Nephron (organoid): Measurements from ENCODE around the gene MRFAP1L1.

Experiments used
- H3K27ac Mint-ChIP-seq, 3 experiments: 2 replicates each; pipeline ENCODE4 v1.8.0; 2020; ENCODE audit warnings: mixed read lengths in 3 of 3, mild to moderate bottlenecking in 2 of 3, moderate library complexity in 1 of 3
- H3K27me3 Mint-ChIP-seq: 2 replicates; pipeline ENCODE4 v1.8.0; 2021; ENCODE audit warnings: low read depth, mild to moderate bottlenecking, moderate library complexity, mixed read lengths
- H3K36me3 Mint-ChIP-seq: 2 replicates; pipeline ENCODE4 v1.8.0; 2020; ENCODE audit warnings: low read depth, mixed read lengths
- H3K4me1 Mint-ChIP-seq: 2 replicates; pipeline ENCODE4 v1.8.0; 2020; ENCODE audit warnings: mixed read lengths
- H3K4me3 Mint-ChIP-seq, 3 experiments: 2 replicates each; pipeline ENCODE4 v1.8.0; 2020; ENCODE audit warnings: mild to moderate bottlenecking in 3 of 3, mixed read lengths in 3 of 3, moderate library complexity in 2 of 3
- H3K9me3 Mint-ChIP-seq: 2 replicates; pipeline ENCODE4 v1.8.0; 2020; ENCODE audit warnings: mixed read lengths
- CTCF ChIP-seq, 3 experiments: fragments of 200-600 bp; sonication (generic); IDR thresholded peaks; one replicate each; pipeline ENCODE4 v1.5.0; 2021; ENCODE audit warnings: antibody characterized with exemption in 3 of 3; ENCODE audit not compliant: unreplicated experiment in 3 of 3

Gene MRFAP1L1

GRCh38 chr4:6753103-6753560, 43.5 kb upstream of the MRFAP1L1 start:
- H3K4me3 Mint-ChIP-seq: no peak overlapping the region

GRCh38 chr4:6752486-6752829, 42.8 kb upstream of the MRFAP1L1 start:
- no peak for TF ChIP-seq CTCF (IDR thresholded peaks at IDR 0.05; ENCODE audit: unreplicated experiment in 3 of 3)
- Mint-ChIP-seq H3K27ac (no peak overlapping the region), H3K9me3 (no peaks in the 10 kb centered on the region), H3K36me3 (no peaks in the 10 kb centered on the region), H3K27me3 (no peaks in the 10 kb centered on the region), H3K4me3 (no peak overlapping the region), H3K4me1 (peaks cover 13% of the 10 kb centered on the region)

More at GRCh38 chr4:6753103-6753560, 43.5 kb upstream of the MRFAP1L1 start:
- H3K36me3 Mint-ChIP-seq: no peaks in the 10 kb centered on the region
- no peaks in the 10 kb centered on the region for H3K27me3 Mint-ChIP-seq
- peaks cover 11% of the 10 kb centered on the region for H3K4me1 Mint-ChIP-seq
- TF ChIP-seq CTCF (IDR thresholded peaks at IDR 0.05; ENCODE audit: unreplicated experiment in 3 of 3): no peak
- no peaks in the 10 kb centered on the region for H3K9me3 Mint-ChIP-seq
- no peak overlapping the region for H3K27ac Mint-ChIP-seq

GRCh38 chr4:6751611-6752485, 42.2 kb upstream of the MRFAP1L1 start:
- H3K9me3 Mint-ChIP-seq: no peaks in the 10 kb centered on the region
- no peaks in the 10 kb centered on the region for H3K27me3 Mint-ChIP-seq
- peaks cover 19% of the 10 kb centered on the region for H3K4me1 Mint-ChIP-seq
- no peak overlapping the region for H3K4me3 Mint-ChIP-seq
- no peak overlapping the region for H3K27ac Mint-ChIP-seq
- TF ChIP-seq CTCF (IDR thresholded peaks at IDR 0.05; ENCODE audit: unreplicated experiment in 3 of 3): no peak
- no peaks in the 10 kb centered on the region for H3K36me3 Mint-ChIP-seq

GRCh38 chr4:6750286-6751221, 40.9 kb upstream of the MRFAP1L1 start:
- TF ChIP-seq CTCF (IDR thresholded peaks at IDR 0.05; ENCODE audit: unreplicated experiment in 3 of 3): no peak
- H3K36me3 Mint-ChIP-seq: no peaks in the 10 kb centered on the region
- no peaks in the 10 kb centered on the region for H3K9me3 Mint-ChIP-seq
- peaks cover 22% of the 10 kb centered on the region for H3K4me1 Mint-ChIP-seq
- H3K27me3 Mint-ChIP-seq: peaks cover 4% of the 10 kb centered on the region
- no peak overlapping the region for H3K27ac Mint-ChIP-seq
- H3K4me3 Mint-ChIP-seq: no peak overlapping the region

GRCh38 chr4:6749340-6750171, 39.9 kb upstream of the MRFAP1L1 start:
- Mint-ChIP-seq H3K4me1 (peaks cover 22% of the 10 kb centered on the region), H3K27me3 (peaks cover 4% of the 10 kb centered on the region), H3K4me3 (peak overlapping the region in 1 of 3 experiments; percentile 12), H3K27ac (peak overlapping the region; percentile 23 to 47 (median 30)), H3K36me3 (no peaks in the 10 kb centered on the region), H3K9me3 (no peaks in the 10 kb centered on the region)
- no peak for TF ChIP-seq CTCF (IDR thresholded peaks at IDR 0.05; ENCODE audit: unreplicated experiment in 3 of 3)
